ENCODE results near the gene PLXNA2. TPM values are rescaled to one million over a fixed set of nuclear protein-coding genes. Genes with fewer than 3 reads are reported as not detected.

PLXNA2 gene
- total RNA-seq, 2 experiments from 2014 or later: 0.23 TPM; not detected in 1

DNA sequence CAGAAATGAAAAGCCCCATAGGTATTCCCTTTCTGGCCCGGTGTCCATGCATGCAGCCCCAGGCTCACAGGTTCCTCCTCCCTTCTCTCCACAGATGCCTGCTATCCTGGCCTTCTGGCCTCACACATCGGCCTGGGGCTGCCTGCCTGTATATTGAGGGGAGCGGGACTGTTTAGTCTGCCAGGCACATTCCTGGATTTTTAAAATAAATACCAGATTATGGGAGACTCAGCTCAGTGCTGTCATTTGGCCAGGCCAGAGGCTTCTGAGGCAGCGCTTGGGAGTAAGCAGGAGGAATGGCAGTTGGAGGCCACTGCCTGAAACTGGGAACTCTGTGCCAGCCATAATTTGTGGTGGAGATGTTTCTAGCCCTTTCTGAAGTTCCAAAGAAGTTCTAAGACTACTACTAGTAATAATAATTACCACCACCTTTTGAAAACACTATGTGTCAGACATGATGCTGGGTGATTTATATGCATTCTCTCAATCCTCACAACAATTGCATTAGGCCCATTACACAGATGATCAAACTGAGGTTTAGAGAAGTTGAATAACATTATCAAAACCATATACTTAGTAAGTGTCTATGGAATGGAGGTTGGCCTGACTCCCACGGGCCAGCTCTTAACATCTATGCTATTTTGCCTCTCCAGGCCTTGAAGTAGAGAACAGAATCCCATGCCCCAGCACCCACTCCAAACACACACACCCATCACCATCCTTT is 107.6 kb downstream of the PLXNA2 start:
- H3K9me2 ChIP-seq (ENCODE audit: insufficient read depth, low read length): no peaks in the 10 kb centered on the region
- ChIA-PET CTCF (ENCODE audit: unreplicated experiment) (no interaction called here), POLR2A (no interaction called here)
- H3K4me3 ChIP-seq (ENCODE audit: low read depth, low read length, poor library complexity, severe bottlenecking): no peak overlapping the region
- no peak for TF ChIP-seq EZH2phosphoT487 (IDR thresholded peaks at IDR 0.05; ENCODE audit: borderline replicate concordance, low read depth, low read length)
- TF ChIP-seq, protein P1, sequence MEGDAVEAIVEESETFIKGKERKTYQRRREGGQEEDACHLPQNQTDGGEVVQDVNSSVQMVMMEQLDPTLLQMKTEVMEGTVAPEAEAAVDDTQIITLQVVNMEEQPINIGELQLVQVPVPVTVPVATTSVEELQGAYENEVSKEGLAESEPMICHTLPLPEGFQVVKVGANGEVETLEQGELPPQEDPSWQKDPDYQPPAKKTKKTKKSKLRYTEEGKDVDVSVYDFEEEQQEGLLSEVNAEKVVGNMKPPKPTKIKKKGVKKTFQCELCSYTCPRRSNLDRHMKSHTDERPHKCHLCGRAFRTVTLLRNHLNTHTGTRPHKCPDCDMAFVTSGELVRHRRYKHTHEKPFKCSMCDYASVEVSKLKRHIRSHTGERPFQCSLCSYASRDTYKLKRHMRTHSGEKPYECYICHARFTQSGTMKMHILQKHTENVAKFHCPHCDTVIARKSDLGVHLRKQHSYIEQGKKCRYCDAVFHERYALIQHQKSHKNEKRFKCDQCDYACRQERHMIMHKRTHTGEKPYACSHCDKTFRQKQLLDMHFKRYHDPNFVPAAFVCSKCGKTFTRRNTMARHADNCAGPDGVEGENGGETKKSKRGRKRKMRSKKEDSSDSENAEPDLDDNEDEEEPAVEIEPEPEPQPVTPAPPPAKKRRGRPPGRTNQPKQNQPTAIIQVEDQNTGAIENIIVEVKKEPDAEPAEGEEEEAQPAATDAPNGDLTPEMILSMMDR (conservative IDR thresholded peaks at IDR 0.05; ENCODE audit: low read length): no peak
- H4K20me1 ChIP-seq (ENCODE audit: insufficient read depth, low read length): no peaks in the 10 kb centered on the region
- no peaks in the 10 kb centered on the region for H3K4me1 ChIP-seq (ENCODE audit: insufficient read depth, low read length, poor library complexity, severe bottlenecking)
- no peaks in the 10 kb centered on the region for H3K9me3 ChIP-seq (ENCODE audit: low read length)
- H3K4me2 ChIP-seq (ENCODE audit: low read length): no peak overlapping the region
- no peaks in the 10 kb centered on the region for H3K36me3 ChIP-seq (ENCODE audit: insufficient read depth, low read length)
- no TSS peak for BruUV-seq (replicated peaks)
- no peak overlapping the region for H3K27ac ChIP-seq (ENCODE audit: low read depth, low read length, poor library complexity, severe bottlenecking)
- no peaks in the 10 kb centered on the region for H3K79me2 ChIP-seq (ENCODE audit: insufficient read depth, low read depth, low read length)
- intact Hi-C loops (cut with micrococcal nuclease; ENCODE audit: unreplicated experiment): no loop called here
- DNase-seq (ENCODE audit: low spot score): no peak
- H2AFZ ChIP-seq (ENCODE audit: low read length): no peak overlapping the region

DNA sequence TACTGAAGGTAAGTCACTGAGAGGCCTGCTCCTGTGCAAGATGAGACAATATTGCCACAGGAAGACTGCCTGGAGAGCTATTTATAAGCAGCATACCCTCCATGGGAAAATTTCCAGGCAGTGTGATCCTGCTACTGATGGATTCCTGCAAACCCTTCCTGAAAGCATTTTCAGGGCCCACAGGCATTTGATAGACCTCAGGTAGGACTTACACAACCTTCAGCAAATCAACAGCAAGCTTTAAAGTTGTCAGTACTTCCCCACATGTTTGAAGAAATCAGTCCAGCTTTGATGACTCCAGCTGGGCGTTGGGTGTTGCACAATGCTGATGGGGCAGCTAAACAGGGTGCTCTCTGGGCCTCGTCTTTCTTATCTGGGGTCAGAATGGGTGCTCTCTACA is 108.8 kb downstream of the PLXNA2 start:
- Histone ChIP-seq H4K20me1 (ENCODE audit: insufficient read depth, low read length) (no peaks in the 10 kb centered on the region), H3K27ac (ENCODE audit: low read depth, low read length, poor library complexity, severe bottlenecking) (no peak overlapping the region), H3K4me1 (ENCODE audit: insufficient read depth, low read length, poor library complexity, severe bottlenecking) (no peaks in the 10 kb centered on the region), H3K4me3 (ENCODE audit: low read depth, low read length, poor library complexity, severe bottlenecking) (no peak overlapping the region), H3K36me3 (ENCODE audit: insufficient read depth, low read length) (no peaks in the 10 kb centered on the region), H2AFZ (ENCODE audit: low read length) (no peak overlapping the region), H3K4me2 (ENCODE audit: low read length) (no peak overlapping the region), H3K79me2 (ENCODE audit: insufficient read depth, low read depth, low read length) (no peaks in the 10 kb centered on the region), H3K9me2 (ENCODE audit: insufficient read depth, low read length) (no peaks in the 10 kb centered on the region), H3K9me3 (ENCODE audit: low read length) (no peaks in the 10 kb centered on the region)
- no peak for TF ChIP-seq EZH2phosphoT487 (IDR thresholded peaks at IDR 0.05; ENCODE audit: borderline replicate concordance, low read depth, low read length)
- TF ChIP-seq, protein P1 (conservative IDR thresholded peaks at IDR 0.05; ENCODE audit: low read length): no peak
- CTCF ChIA-PET (ENCODE audit: unreplicated experiment): no interaction called here
- BruUV-seq (replicated peaks): no TSS peak
- intact Hi-C loops (cut with micrococcal nuclease; ENCODE audit: unreplicated experiment): no loop called here
- DNase-seq (ENCODE audit: low spot score): no peak
- POLR2A ChIA-PET: no interaction called here

DNA sequence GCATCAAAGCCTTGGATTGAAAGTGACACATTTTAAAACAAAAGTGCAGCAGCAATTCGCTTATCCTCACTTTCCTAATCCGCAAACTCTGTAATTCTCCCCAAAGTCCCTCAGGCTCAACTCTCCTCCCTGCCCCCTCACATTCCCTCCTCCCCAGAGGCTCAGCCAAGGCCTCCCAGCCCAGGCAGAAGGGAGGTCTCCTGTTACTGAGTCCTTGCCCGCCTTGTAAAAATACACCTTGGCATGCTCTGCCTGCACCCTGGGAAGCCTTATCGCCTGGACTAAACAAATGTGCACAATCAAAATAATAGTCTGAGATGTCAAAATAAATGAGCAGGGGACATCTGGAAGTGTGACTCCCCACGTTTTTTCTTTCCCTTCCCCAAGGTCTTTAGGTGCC is 109.7 kb downstream of the PLXNA2 start:
- Histone ChIP-seq H3K79me2 (ENCODE audit: insufficient read depth, low read depth, low read length) (no peaks in the 10 kb centered on the region), H3K4me2 (ENCODE audit: low read length) (no peak overlapping the region), H3K36me3 (ENCODE audit: insufficient read depth, low read length) (no peaks in the 10 kb centered on the region), H4K20me1 (ENCODE audit: insufficient read depth, low read length) (no peaks in the 10 kb centered on the region), H3K4me3 (ENCODE audit: low read depth, low read length, poor library complexity, severe bottlenecking) (no peak overlapping the region), H3K4me1 (ENCODE audit: insufficient read depth, low read length, poor library complexity, severe bottlenecking) (no peaks in the 10 kb centered on the region), H3K27ac (ENCODE audit: low read depth, low read length, poor library complexity, severe bottlenecking) (no peak overlapping the region), H3K9me2 (ENCODE audit: insufficient read depth, low read length) (no peaks in the 10 kb centered on the region), H2AFZ (ENCODE audit: low read length) (no peak overlapping the region), H3K9me3 (ENCODE audit: low read length) (no peaks in the 10 kb centered on the region)
- no peak for DNase-seq (ENCODE audit: low spot score)
- intact Hi-C loops (cut with micrococcal nuclease; ENCODE audit: unreplicated experiment): no loop called here
- ChIA-PET CTCF (ENCODE audit: unreplicated experiment) (no interaction called here), POLR2A (no interaction called here)
- TF ChIP-seq, protein P1 (conservative IDR thresholded peaks at IDR 0.05; ENCODE audit: low read length): no peak
- TF ChIP-seq EZH2phosphoT487 (IDR thresholded peaks at IDR 0.05; ENCODE audit: borderline replicate concordance, low read depth, low read length): no peak
- BruUV-seq (replicated peaks): no TSS peak

Measured in OCI-LY7 (cell line).